NCI-H1694 treated with DMSO at 0.1 percent for 48 hours (cell line): Measurements from ENCODE around the gene NR1H4.
"Not testable (repeated sequence)": the region's sequence is repeated elsewhere in the genome, so short reads cannot be mapped to it uniquely, and the experiment has no call there.

ENCODE experiments used
- DNase-seq: peaks from one replicate; lab custom pipeline; 2025; lab: John Stamatoyannopoulos, UW

Gene NR1H4

GRCh38 chr12:100473050-100473715 lies 483 bp upstream of the NR1H4 start:
- DNase-seq: no peak

DNA sequence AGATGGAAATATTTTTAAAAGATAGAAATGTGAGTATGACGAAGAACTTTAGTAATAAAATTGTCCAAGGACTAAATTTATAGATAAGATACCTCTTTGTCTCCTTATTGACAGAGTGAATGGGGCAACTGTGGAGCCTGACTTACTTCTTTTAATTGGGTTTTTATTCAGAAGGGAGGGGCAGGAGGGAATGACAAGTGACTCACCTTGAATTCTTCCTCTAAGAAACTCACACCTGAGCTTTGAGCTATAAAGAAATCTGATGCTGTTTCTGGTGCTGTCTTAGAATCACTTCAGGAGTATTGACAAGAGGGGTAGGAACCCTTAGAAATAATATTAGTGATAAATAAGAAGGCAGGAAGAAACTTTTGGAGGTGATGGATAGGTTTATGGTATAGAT lies 951 bp downstream of the NR1H4 start:
- DNase-seq: no peak

GRCh38 chr12:100476013-100476751 lies 2.5 kb downstream of the NR1H4 start:
- no peak for DNase-seq

GRCh38 chr12:100481021-100481420 lies 7.4 kb downstream of the NR1H4 start:
- no peak for DNase-seq

- no peak for DNase-seq
These were observed 10.7 kb downstream of the NR1H4 start for GRCh38 chr12:100484183-100484886.

DNA sequence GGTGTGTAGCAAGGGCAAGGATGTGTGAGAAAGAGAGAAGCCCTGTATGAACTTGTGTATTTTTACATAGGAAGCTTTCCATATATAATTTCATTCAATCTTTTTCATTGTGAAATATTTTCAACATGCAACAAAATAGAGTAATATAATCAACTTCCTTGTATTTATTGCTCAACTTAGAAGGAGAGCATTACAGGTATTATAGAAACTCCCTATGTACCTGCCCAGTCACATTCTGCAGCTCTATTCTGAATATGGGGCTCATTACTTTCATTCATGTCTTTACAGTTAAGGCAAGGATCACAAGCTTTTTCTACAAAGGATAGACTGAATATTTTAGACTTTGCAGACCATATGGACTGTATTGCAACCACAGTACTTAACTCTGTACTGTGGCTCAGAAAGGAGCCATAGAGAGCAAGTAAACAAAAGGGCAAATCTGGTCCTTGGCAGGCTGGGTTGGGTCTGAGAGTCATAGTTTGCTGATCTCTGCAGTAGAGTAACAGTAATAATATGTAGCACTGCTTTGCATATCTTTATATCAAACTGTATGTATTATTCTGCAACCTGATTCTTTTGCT lies 11.3 kb downstream of the NR1H4 start:
- DNase-seq: no peak

DNA sequence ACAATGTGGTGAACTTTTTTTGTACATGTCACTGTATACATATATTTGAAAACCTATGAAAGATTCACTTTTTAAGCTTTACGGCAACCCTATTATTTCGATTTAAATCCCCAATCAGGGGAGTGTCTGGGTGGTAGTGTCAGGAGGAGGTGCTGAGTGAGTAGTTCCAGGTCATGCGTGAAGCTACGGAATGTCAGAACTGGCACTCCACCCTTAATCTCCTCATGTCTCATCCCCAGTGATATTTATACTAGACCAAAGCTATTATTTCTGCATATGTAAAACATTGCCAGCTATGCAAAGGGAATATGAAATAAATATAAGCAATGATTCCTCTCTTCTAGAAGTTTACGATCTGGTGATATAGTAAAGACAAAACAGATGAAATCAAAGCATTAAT lies 12.3 kb downstream of the NR1H4 start:
- no peak for DNase-seq

GRCh38 chr12:100489251-100489820 lies 15.7 kb downstream of the NR1H4 start:
- DNase-seq: no peak

DNA sequence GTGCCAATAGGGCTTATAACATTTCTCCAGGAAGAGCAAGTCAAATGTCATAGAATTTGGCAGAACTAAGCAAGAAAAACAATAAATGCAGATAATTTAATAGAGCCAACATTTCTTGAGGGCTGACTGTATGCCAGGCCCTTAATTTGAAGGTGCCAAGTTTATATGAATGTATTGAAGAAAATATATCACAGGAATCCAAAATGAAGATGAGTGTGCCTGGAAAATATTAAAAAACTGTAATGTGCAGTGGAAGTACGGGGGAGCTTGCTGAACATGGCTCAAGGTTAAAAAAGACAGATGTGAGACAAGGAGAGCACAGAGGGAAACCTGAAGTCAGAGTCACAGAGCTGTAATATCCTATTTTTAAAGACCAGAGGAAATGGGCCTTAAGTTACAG lies 16.4 kb downstream of the NR1H4 start:
- no peak for DNase-seq

DNA sequence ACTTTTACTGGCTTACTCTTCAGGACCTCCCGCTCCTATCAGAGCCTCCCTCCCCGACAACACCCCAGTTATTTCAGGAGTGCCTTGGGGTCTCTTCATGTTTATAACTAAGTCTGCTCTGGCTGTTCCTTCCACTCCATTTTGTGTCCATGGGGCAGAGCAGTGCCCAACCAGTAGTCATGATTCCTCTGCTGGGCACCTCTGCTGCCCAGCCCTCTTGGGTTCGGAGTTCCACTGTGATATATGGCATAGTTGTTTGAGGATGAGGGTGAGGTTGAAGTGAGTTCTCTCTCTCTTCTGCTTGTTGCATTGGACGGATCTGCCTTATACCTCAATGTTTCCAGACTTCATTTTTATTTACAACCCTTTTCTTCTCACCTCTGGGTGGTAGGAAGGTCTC lies 17.4 kb downstream of the NR1H4 start:
- DNase-seq: no peak

DNA sequence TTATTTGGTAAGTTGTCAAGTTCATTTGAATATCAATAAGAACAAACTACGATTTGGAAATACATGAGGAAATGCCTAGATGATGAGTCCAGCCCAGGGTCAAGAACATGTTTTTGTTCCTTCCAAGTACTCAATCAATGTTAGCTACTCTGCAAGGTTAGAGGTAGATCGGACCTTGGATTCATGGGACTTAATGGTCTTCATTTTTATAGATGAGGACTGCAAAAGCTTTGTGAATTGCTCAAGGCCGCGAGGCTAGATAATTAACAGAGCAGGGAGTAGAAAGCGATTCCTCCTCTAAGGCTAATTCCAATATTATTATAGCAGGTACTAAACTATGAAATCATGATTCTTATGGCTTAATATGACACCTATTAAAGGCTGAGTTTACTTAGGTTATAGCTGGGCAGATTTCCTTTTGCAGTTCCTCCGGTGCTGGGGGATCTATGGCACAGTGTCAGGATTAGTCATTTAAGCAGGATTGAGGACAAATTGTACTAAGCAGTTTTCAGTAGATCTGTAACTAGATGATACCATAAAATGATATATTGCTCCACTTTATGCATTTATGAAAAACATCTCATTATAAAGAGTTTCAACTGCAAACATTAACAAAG lies 19.8 kb downstream of the NR1H4 start:
- DNase-seq: no peak

DNA sequence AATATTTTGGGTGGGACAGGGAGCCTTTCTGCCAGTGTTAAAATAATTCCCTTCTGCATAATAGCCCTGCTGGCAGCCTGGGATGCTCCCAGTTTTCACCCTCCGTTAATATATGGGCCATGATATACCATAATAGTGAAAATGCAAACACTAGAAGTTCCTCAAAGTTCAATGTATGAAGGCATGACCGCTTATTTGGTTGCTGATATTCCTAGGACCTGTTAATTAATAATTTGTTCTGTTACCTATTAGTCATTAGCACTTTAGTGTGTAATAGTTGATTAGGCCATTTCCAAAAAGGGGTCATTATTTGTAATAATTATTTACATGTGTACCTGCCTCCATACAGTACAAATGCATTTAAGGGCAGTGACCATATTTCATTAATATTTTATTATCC lies 20.4 kb downstream of the NR1H4 start:
- no peak for DNase-seq

GRCh38 chr12:100494538-100494937 lies 20.9 kb downstream of the NR1H4 start:
- no peak for DNase-seq

GRCh38 chr12:100497105-100497795 lies 23.6 kb downstream of the NR1H4 start:
- DNase-seq: no peak

GRCh38 chr12:100498141-100498540 lies 24.5 kb downstream of the NR1H4 start:
- no peak for DNase-seq

DNA sequence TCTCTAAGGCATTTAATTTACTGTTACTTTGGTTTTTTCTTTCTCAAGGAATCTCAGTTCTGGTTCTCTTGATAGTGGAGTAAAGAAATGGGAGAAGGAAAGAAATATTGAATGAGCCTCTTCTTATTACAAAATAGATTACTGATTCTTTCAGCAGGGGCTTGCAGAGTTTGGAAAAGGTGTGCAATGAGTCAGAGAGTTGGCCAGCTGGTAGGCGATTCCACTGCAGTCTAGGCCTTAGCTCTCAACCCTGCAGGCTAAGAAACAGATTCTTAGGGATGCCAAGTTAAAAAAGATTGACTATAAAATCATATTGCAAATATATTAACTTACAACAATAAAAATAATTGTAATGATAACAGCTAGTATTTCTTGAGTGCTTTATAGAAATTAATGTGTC lies 25.8 kb downstream of the NR1H4 start:
- DNase-seq: no peak

DNA sequence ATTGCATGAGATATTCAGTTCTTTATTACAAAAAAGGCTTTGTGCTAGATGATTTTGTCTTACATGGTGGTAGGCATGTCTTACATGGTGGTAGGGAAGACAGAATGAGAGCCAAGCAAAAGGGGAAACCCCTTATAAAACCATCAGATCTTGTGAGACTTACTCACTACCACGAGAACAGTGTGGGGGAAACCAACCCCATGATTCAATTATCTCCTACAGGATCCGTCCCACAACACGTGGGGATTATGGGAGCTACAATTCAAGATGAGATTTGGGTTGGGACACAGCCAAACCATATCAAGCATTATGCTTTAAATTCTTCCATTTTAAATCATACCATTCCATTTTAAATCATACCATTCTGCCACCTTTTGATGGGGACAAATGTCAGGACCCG lies 29.1 kb downstream of the NR1H4 start:
- DNase-seq: not testable (repeated sequence)

- DNase-seq: no peak
These were observed 29.6 kb downstream of the NR1H4 start for GRCh38 chr12:100503228-100503628.

GRCh38 chr12:100504804-100505203 lies 31.1 kb downstream of the NR1H4 start:
- DNase-seq: no peak

- DNase-seq: no peak
These were observed 35.1 kb downstream of the NR1H4 start for GRCh38 chr12:100508751-100509150.

DNA sequence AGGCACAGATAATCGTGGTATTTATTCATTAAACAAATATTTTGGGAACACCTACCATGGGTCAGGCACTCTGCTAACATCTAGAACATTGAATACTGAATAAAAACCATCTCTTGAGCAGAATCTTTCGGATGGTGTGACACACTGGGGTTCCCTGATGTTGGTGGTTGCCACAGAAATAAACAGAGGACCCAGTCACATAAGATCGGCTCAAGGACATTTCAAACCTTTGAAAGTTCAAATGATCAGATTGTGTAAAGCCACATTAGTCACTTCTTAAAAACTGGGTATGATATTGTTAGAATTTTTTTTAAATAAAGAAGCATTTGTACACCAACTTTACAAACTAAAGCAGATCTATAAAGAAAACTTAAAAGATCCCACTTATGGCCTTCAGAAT lies 39.0 kb downstream of the NR1H4 start:
- DNase-seq: no peak
